HG03521 (cell line): ENCODE measurements around the gene MARCHF7.

Experiments
- ATAC-seq: cut with Tn5 transposase; IDR thresholded peaks from one replicate; pipeline ENCODE4 v1.9.1; 2021; ENCODE audit warnings: mild to moderate bottlenecking, moderate library complexity; ENCODE audit not compliant: unreplicated experiment

The MARCHF7 gene

GRCh38 chr2:159760326-159760725 lies 48.0 kb downstream of the MARCHF7 start:
- ATAC-seq, result no peak

DNA sequence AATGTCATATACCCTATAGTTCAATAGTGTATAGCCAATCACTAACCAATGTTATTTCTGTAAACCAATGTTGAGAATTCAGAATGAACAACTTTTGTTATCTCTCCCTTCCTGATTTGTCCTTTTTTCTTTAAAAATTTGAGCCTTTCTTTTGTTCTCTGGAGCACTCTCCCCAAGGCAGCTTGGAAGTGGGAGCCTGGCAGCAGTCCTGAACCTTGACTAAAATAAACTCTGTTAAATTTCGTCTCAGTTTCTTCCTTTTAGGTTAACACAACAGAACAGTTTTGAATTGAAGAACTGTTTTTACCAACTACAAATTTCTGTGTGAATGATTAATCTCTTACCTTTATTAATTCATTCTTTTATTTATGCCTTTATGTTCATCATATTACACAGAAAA lies 49.8 kb downstream of the MARCHF7 start:
- no peak for ATAC-seq
